Measurements from ENCODE around the gene PKLR.
"Not testable (repeated sequence)": the region's sequence is repeated elsewhere in the genome, so short reads cannot be mapped to it uniquely, and the experiment has no call there.

The PKLR gene

GRCh38 chr1:155291006-155291405, 10.2 kb downstream of the PKLR start:
- not testable (repeated sequence) for H3K4me3 ChIP-seq, H3K27ac ChIP-seq

GRCh38 chr1:155287987-155288543, 13.2 kb downstream of the PKLR start:
- H3K4me3 ChIP-seq = no peak overlapping the region

GRCh38 chr1:155286544-155286943, 14.7 kb downstream of the PKLR start:
- no peak overlapping the region for H3K4me3 ChIP-seq
- H3K27ac ChIP-seq = no peak overlapping the region

More at GRCh38 chr1:155287987-155288543, 13.2 kb downstream of the PKLR start:
- H3K27ac ChIP-seq = no peak overlapping the region

GRCh38 chr1:155285631-155286044, 15.6 kb downstream of the PKLR start:
- Histone ChIP-seq H3K27ac (no peak overlapping the region), H3K4me3 (no peak overlapping the region)

GRCh38 chr1:155285063-155285462, 16.2 kb downstream of the PKLR start:
- no peak overlapping the region for H3K4me3 ChIP-seq
- H3K27ac ChIP-seq = no peak overlapping the region

GRCh38 chr1:155284476-155284875, 16.8 kb downstream of the PKLR start:
- no peak overlapping the region for H3K27ac ChIP-seq
- H3K4me3 ChIP-seq = no peak overlapping the region

GRCh38 chr1:155282488-155283091, 18.6 kb downstream of the PKLR start:
- Histone ChIP-seq H3K27ac (no peak overlapping the region), H3K4me3 (no peak overlapping the region)

GRCh38 chr1:155279268-155279667, 22.0 kb downstream of the PKLR start:
- no peak overlapping the region for H3K4me3 ChIP-seq
- H3K27ac ChIP-seq = no peak overlapping the region

GRCh38 chr1:155278689-155279160, 22.5 kb downstream of the PKLR start:
- Histone ChIP-seq H3K27ac (no peak overlapping the region), H3K4me3 (peak overlapping the region in 1 of 7 experiments; percentile 75)

GRCh38 chr1:155277902-155278688, 23.1 kb downstream of the PKLR start:
- Histone ChIP-seq H3K4me3 (peak overlapping the region; percentile 52 to 82 (median 71)), H3K27ac (peak overlapping the region in 17 of 21 experiments; percentile 5 to 83 (median 67))

GRCh38 chr1:155277070-155277901, 24.0 kb downstream of the PKLR start, which contains the start of gene HCN3:
Gene HCN3 (plus strand): TSS chr1:155277463. CDS start chr1:155277591, 128 bp downstream.
- Histone ChIP-seq H3K4me3 (peak within 1 kb of the TSS; percentile 52 to 82 (median 71)), H3K27ac (peak within 1 kb of the TSS in 18 of 21 experiments; percentile 5 to 83 (median 66))

- peak within 1 kb of the TSS; percentile 60 to 95 (median 79) for H3K4me3 ChIP-seq
- H3K27ac ChIP-seq = peak within 1 kb of the TSS; percentile 92 to 99 (median 97)
Measured at GRCh38 chr1:155273343-155274245, 27.6 kb downstream of the PKLR start, which contains the start of gene CLK2. Gene CLK2 (minus strand): TSS chr1:155273504. CDS start chr1:155270977, 2,527 bp downstream.

GRCh38 chr1:155272466-155273342, 28.5 kb downstream of the PKLR start:
- Histone ChIP-seq H3K4me3 (peak overlapping the region; percentile 60 to 95 (median 79)), H3K27ac (peak overlapping the region; percentile 92 to 99 (median 97))

- Histone ChIP-seq H3K4me3 (no peak overlapping the region), H3K27ac (no peak overlapping the region)
Measured at GRCh38 chr1:155269381-155269780, 31.9 kb downstream of the PKLR start.

- Histone ChIP-seq H3K4me3 (no peak overlapping the region), H3K27ac (no peak overlapping the region)
Measured at GRCh38 chr1:155268630-155269029, 32.6 kb downstream of the PKLR start.

- no peak overlapping the region for H3K4me3 ChIP-seq
- no peak overlapping the region for H3K27ac ChIP-seq
Measured at GRCh38 chr1:155267373-155267772, 33.9 kb downstream of the PKLR start.

- no peak overlapping the region for H3K27ac ChIP-seq
- H3K4me3 ChIP-seq = no peak overlapping the region
Measured at GRCh38 chr1:155266553-155266952, 34.7 kb downstream of the PKLR start.

GRCh38 chr1:155263067-155263466, 38.2 kb downstream of the PKLR start:
- no peak overlapping the region for H3K4me3 ChIP-seq
- H3K27ac ChIP-seq = peak overlapping the region in 11 of 21 experiments; percentile 76 to 94 (median 88)

Data from skin epidermis (tissue), 12 donors.